Nephron (organoid): ENCODE measurements around the gene IL9R.
"Not testable (repeated sequence)": the region's sequence is repeated elsewhere in the genome, so short reads cannot be mapped to it uniquely, and the experiment has no call there.

Experiments
- H3K27ac Mint-ChIP-seq, 3 experiments: 2 replicates each; pipeline ENCODE4 v1.8.0; 2020; ENCODE audit warnings: mixed read lengths in 3 of 3, mild to moderate bottlenecking in 2 of 3, moderate library complexity in 1 of 3
- H3K27me3 Mint-ChIP-seq: 2 replicates; pipeline ENCODE4 v1.8.0; 2021; ENCODE audit warnings: low read depth, mild to moderate bottlenecking, moderate library complexity, mixed read lengths
- H3K36me3 Mint-ChIP-seq: 2 replicates; pipeline ENCODE4 v1.8.0; 2020; ENCODE audit warnings: low read depth, mixed read lengths
- H3K4me1 Mint-ChIP-seq: 2 replicates; pipeline ENCODE4 v1.8.0; 2020; ENCODE audit warnings: mixed read lengths
- H3K4me3 Mint-ChIP-seq, 3 experiments: 2 replicates each; pipeline ENCODE4 v1.8.0; 2020; ENCODE audit warnings: mild to moderate bottlenecking in 3 of 3, mixed read lengths in 3 of 3, moderate library complexity in 2 of 3
- H3K9me3 Mint-ChIP-seq: 2 replicates; pipeline ENCODE4 v1.8.0; 2020; ENCODE audit warnings: mixed read lengths
- CTCF ChIP-seq, 3 experiments: fragments of 200-600 bp; sonication (generic); IDR thresholded peaks; one replicate each; pipeline ENCODE4 v1.5.0; 2021; ENCODE audit warnings: antibody characterized with exemption in 3 of 3; ENCODE audit not compliant: unreplicated experiment in 3 of 3

The IL9R gene

GRCh38 chrX:155988859-155989258, 8.6 kb upstream of the IL9R start:
- H3K9me3 Mint-ChIP-seq: peaks cover 18% of the 10 kb centered on the region
- H3K27ac Mint-ChIP-seq: no peak overlapping the region
- H3K4me3 Mint-ChIP-seq: no peak overlapping the region
- H3K36me3 Mint-ChIP-seq: no peaks in the 10 kb centered on the region
- H3K4me1 Mint-ChIP-seq: no peaks in the 10 kb centered on the region
- H3K27me3 Mint-ChIP-seq: no peaks in the 10 kb centered on the region
- TF ChIP-seq CTCF (IDR thresholded peaks at IDR 0.05; ENCODE audit: unreplicated experiment in 3 of 3): no peak

GRCh38 chrX:155993421-155993820, 4.1 kb upstream of the IL9R start:
- Mint-ChIP-seq H3K27me3 (no peaks in the 10 kb centered on the region), H3K4me1 (no peaks in the 10 kb centered on the region), H3K36me3 (no peaks in the 10 kb centered on the region), H3K4me3 (no peak overlapping the region), H3K27ac (no peak overlapping the region), H3K9me3 (peaks cover 16% of the 10 kb centered on the region)
- no peak for TF ChIP-seq CTCF (IDR thresholded peaks at IDR 0.05; ENCODE audit: unreplicated experiment in 3 of 3)

- Mint-ChIP-seq H3K36me3 (no peaks in the 10 kb centered on the region), H3K9me3 (peaks cover 11% of the 10 kb centered on the region), H3K4me1 (no peaks in the 10 kb centered on the region), H3K4me3 (no peak overlapping the region), H3K27me3 (no peaks in the 10 kb centered on the region), H3K27ac (no peak overlapping the region)
- TF ChIP-seq CTCF (IDR thresholded peaks at IDR 0.05; ENCODE audit: unreplicated experiment in 3 of 3): no peak
Observed at GRCh38 chrX:155995321-155995875, 2.1 kb upstream of the IL9R start.

GRCh38 chrX:155998116-155998515, 620 bp downstream of the IL9R start:
- no peak for TF ChIP-seq CTCF (IDR thresholded peaks at IDR 0.05; ENCODE audit: unreplicated experiment in 3 of 3)
- Mint-ChIP-seq H3K9me3 (peaks cover 13% of the 10 kb centered on the region), H3K4me1 (no peaks in the 10 kb centered on the region), H3K27ac (no peak overlapping the region), H3K36me3 (no peaks in the 10 kb centered on the region), H3K4me3 (no peak overlapping the region), H3K27me3 (no peaks in the 10 kb centered on the region)

- Mint-ChIP-seq H3K27ac (no peak overlapping the region), H3K27me3 (no peaks in the 10 kb centered on the region), H3K4me3 (no peak overlapping the region), H3K4me1 (no peaks in the 10 kb centered on the region), H3K9me3 (peaks cover 13% of the 10 kb centered on the region), H3K36me3 (no peaks in the 10 kb centered on the region)
- TF ChIP-seq CTCF (IDR thresholded peaks at IDR 0.05; ENCODE audit: unreplicated experiment in 3 of 3): no peak
Observed at GRCh38 chrX:155998761-155999510, 1.4 kb downstream of the IL9R start.

- peaks cover 15% of the 10 kb centered on the region for H3K9me3 Mint-ChIP-seq
Observed at GRCh38 chrX:155999751-156000150, 2.3 kb downstream of the IL9R start.

More at GRCh38 chrX:155999751-156000150, 2.3 kb downstream of the IL9R start:
- not testable (repeated sequence) for H3K36me3 Mint-ChIP-seq, H3K27ac Mint-ChIP-seq, H3K4me3 Mint-ChIP-seq, H3K4me1 Mint-ChIP-seq, H3K27me3 Mint-ChIP-seq
